GM12874 (cell line): Measurements from ENCODE around the gene PTPN3.

Experiments used
- CTCF ChIP-seq: IDR thresholded peaks from 2 replicates; pipeline ENCODE4 v1.5.1; 2011; ENCODE audit warnings: low read depth, mild to moderate bottlenecking, control low read depth, low read length, moderate library complexity; ENCODE audit not compliant: insufficient read depth

PTPN3 gene

GRCh38 chr9:109471475-109472393 lies 26.4 kb downstream of the PTPN3 start:
- no peak for TF ChIP-seq CTCF

GRCh38 chr9:109469646-109470358 lies 28.3 kb downstream of the PTPN3 start:
- peak; percentile 86 for TF ChIP-seq CTCF

- no peak for TF ChIP-seq CTCF
Measured at GRCh38 chr9:109468927-109469326, 29.2 kb downstream of the PTPN3 start.

GRCh38 chr9:109467936-109468335 lies 30.2 kb downstream of the PTPN3 start:
- no peak for TF ChIP-seq CTCF

- TF ChIP-seq CTCF = no peak
Measured at GRCh38 chr9:109466623-109467590, 31.2 kb downstream of the PTPN3 start.

GRCh38 chr9:109463924-109464625 lies 34.0 kb downstream of the PTPN3 start:
- no peak for TF ChIP-seq CTCF
